Tracheal epithelial cell (primary cell): ENCODE data around the gene ROPN1. TPM values are rescaled to one million over a fixed set of nuclear protein-coding genes. Genes with fewer than 3 reads are reported as not detected.

Experiments
- total RNA-seq: library from RNA; depleted of rRNA; stranded (reverse); fragments of >200 nt; gene quantifications from 2 replicates; pipeline ENCODE4 v1.2.1, GENCODE V29; 2014

Gene ROPN1
- not detected in 2 replicates for total RNA-seq

DNA sequence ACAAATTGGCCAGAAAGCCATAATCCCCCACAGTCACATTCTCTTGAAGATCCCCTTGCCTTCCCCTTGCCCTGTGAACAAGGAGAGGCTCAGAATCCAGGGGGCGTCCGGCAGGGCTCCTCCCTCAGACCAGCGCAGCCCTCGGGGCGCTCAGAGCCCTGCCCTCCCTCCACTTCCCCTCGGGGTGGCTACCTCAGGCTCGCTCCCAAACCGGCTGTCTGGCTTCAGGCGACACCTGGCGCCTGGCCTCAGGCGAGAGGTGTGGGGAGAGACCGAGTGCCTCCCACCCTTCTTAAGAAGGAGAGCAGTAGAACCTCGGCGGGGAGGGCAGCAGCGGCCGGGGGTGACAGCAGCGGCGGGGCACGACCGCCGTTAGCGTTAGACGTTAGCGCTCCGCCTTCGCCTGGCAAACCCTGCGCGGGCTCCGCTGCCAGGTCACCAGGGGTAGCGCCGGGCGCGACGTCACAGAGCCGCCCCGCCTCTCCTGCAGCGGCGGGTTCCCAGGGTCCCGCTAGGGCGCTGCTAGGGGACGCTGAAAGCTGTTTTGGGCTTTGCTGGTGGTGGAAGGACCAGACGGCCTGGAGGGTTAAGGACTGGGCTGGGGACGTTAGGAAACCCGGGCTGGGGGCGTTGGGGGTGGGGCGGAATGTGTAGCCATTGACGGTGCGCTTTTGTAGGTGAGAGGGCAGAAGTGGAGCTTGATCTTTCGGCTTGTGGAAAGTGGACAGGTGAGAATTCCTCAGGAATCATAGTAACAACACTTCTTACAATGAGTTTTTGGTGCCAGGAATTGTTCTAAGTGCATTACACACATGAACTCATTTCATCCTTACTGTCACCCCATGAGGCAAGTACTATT lies at the start of gene ROPN1:
ROPN1 (minus strand) TSS at position 395 of the 859 bp plus-strand sequence. CDS start 11,643 bp downstream, outside the sequence.

DNA sequence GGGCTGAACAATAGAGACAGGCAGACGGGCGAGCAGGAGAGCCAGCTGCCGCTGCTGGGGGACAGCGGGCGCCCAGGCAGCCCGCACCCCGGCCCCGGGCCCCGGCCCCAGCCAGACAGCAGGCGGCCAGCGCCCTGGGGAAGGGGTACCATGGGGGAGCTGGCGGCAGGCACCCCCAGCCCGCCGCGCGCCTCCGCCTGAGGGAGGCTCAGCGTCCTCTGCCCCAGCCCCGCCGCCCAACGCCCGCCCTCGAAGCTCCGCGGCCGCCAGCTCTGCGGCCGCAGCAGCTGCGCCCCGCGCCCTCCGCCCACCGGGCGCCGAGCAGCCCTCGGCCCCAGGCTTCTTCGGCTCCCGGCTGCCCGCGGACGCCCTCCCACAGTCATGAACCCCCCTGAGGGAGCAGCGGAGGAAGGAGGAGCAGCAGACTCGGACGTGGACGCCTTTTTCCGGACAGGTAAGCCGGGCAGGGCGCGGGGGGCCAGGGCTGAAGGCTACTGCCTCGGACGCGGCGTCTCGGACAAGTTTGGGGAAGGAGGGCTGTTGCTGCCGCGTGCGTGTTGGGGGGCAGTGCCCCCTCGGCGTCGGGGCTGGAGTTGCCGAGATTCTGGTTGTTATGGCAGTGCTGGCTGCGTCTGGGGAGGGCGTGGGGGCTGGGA lies 41.6 kb upstream of the ROPN1 start, which contains the start of gene KALRN:
KALRN (plus strand) TSS at position 10 of the 656 bp plus-strand sequence.

DNA sequence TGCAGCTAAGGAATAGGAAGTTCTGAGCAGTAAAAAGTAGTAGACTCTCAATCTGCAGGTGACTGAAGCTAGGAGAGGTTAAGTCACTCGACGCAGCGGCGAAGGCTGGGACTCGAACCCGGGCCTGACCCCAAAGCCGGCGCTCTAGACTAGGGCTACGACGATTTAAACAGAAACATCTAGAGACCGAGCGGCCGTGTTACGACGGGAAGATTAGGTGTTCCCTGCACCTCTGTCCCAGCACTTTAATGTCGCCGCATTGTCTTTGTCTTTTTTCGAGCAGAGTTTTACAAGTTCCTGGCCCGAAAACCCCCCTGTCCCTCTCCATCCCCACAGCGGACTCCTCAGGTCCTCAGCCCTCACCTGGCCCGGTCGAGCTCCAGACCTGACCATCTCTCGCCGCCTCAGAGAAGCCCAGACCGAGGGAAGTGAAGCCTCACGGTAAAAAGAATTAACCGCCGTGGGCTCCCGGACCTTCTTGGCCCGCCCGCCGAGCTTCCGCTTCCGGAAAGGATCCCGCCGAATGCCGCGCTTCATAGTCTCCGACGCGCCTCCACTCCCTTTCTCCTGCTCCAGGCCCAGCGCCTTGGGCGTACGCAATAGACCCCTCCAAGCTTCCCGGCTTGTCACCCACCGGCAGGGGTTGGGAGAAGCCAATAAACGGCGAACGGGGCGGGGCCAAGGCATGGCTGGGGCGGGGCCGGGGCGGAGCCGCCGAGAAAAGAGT lies 31.0 kb downstream of the ROPN1 start, which contains the start of gene CCDC14:
CCDC14 (minus strand) TSS at position 449 of the 727 bp plus-strand sequence; CDS start at position 393, 56 bp downstream.

Other genes starting within 250 kb of the ROPN1 start
- 8.7 and 41.4 TPM in 2 replicates for gene MYLK, start 107.8 kb downstream of the ROPN1 start, total RNA-seq
- gene CCDC14, start 30.9 kb downstream of the ROPN1 start, total RNA-seq: 11.6 and 19.6 TPM in 2 replicates
- 2.1 and 2.9 TPM in 2 replicates for gene KALRN, start 41.2 kb upstream of the ROPN1 start, total RNA-seq